ENCODE results near the gene ST7L. TPM values are rescaled to one million over a fixed set of nuclear protein-coding genes. Genes with fewer than 3 reads are reported as not detected.

ST7L gene
- total and polyA plus RNA-seq, 2 of the 4 experiments (the other 2 are of a cell fraction): 7.7 to 14.7 TPM

DNA sequence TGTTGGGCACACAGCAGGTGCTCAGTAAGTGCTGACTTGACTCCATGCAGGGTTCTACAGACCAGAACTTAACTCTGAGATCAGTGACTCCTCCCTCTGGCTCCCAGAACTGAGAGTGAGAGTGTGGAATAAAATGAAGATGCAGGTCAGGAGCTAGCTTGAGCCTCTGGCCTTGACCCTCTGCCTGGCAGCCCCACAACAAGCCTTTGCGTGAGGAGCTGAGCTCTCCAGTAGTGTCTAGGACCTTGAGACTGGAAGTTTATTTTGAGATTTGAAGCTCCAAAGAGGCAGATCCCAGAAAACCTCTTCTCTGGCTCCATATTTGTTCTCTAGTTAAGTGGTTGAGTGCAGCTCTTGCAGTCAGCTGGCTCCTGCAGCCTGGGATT lies 113.5 kb downstream of the ST7L start:
- Histone ChIP-seq H3K4ac (ENCODE audit: low read depth, low read length) (no peak overlapping the region), H3K4me1 (ENCODE audit: control insufficient read depth, insufficient read depth, low read length) (peaks cover 8% of the 10 kb centered on the region; the same call in 1 of the 2 replicates), H4K91ac (ENCODE audit: insufficient read depth, low read depth, low read length) (no peak overlapping the region), H2AFZ (replicated peaks; ENCODE audit: low read length, poor library complexity) (no peak overlapping the region), H3K14ac (replicated peaks; ENCODE audit: low read depth, low read length) (no peak overlapping the region), H2BK20ac (ENCODE audit: low read depth, low read length) (no peak overlapping the region), H3K23ac (ENCODE audit: low read depth, low read length) (no peak overlapping the region), H3K56ac (ENCODE audit: extremely low read depth, insufficient read depth, low read length) (no peak overlapping the region), H3K9ac (ENCODE audit: low read depth, low read length) (no peak overlapping the region), H3K9me1 (ENCODE audit: insufficient read depth, low read length) (no peaks in the 10 kb centered on the region), H4K20me1 (ENCODE audit: insufficient read depth, low read length) (no peaks in the 10 kb centered on the region), H4K8ac (ENCODE audit: low read depth in 2 of 2, low read length in 2 of 2) (no peak overlapping the region), H3K4me2 (ENCODE audit: low read depth, low read length) (no peak overlapping the region), H2BK15ac (ENCODE audit: low read depth, low read length) (no peak overlapping the region), H4K5ac (ENCODE audit: low read depth, low read length) (no peak overlapping the region), H3K79me1 (ENCODE audit: low read depth in 1 of 2, low read length in 2 of 2) (no peaks in the 10 kb centered on the region), H2BK120ac (ENCODE audit: low read depth, low read length) (no peak overlapping the region), H3K27ac (ENCODE audit: insufficient read depth, low read length) (no peak overlapping the region), H2AK9ac (replicated peaks; ENCODE audit: low read depth, low read length, poor library complexity) (no peak overlapping the region), H3K9me3 (ENCODE audit: control insufficient read depth, insufficient read depth, low read length) (peaks cover 4% of the 10 kb centered on the region; the same call in 1 of the 2 replicates), H2BK5ac (ENCODE audit: low read depth, low read length, poor library complexity, severe bottlenecking) (no peak overlapping the region), H2AK5ac (ENCODE audit: low read depth, low read length) (no peak overlapping the region), H3K36me3 (ENCODE audit: control insufficient read depth, insufficient read depth, low read length) (no peaks in the 10 kb centered on the region), H3K4me3 (ENCODE audit: insufficient read depth, low read depth, low read length) (no peak overlapping the region), H3K27me3 (ENCODE audit: control insufficient read depth, insufficient read depth, low read length) (peaks cover 55% of the 10 kb centered on the region), H3K18ac (ENCODE audit: low read depth, low read length) (no peak overlapping the region)
- in situ Hi-C loops (cut with MboI; ENCODE audit: low sequenced_read_pairs): loop anchor here (10.0 kb wide), 1 partner anchor 199 kb away; the partner anchor contains the start of gene RHOC
- intact Hi-C loops (cut with micrococcal nuclease): no loop called here
- DNase-seq (no peak), ATAC-seq (ENCODE audit: low read depth) (no peak)
- BruUV-seq (replicated peaks): no TSS peak
- dilution Hi-C loops (cut with HindIII; ENCODE audit: low sequenced_read_pairs, unreplicated experiment): no loop called here
- CTCF ChIA-PET: interaction anchor here (1.0 kb wide), 1 partner anchor 109 kb away, joined by 3 read pairs; no protein-coding TSS in a partner anchor
- WGBS, 2 experiments (ENCODE audit: extremely low coverage in 2 of 2, insufficient read length in 1 of 2): no CpG with 5 or more reads among the region's 1 CpG
- TF ChIP-seq MAZ (IDR thresholded peaks at IDR 0.05; ENCODE audit: borderline replicate concordance, low read depth, low read length) (no peak), FOS (IDR thresholded peaks at IDR 0.05; ENCODE audit: low read depth, low read length) (no peak), RCOR1 (IDR thresholded peaks at IDR 0.05; ENCODE audit: insufficient replicate concordance, low read length) (no peak), RFX5 (IDR thresholded peaks at IDR 0.05; ENCODE audit: low read depth, low read length) (no peak), MAFK (IDR thresholded peaks at IDR 0.05; ENCODE audit: low read depth, low read length) (no peak), RAD21 (IDR thresholded peaks at IDR 0.05; ENCODE audit: low read length) (no peak), POLR2A (IDR thresholded peaks at IDR 0.05; ENCODE audit: low read depth, low read length) (no peak), BHLHE40 (IDR thresholded peaks at IDR 0.05; ENCODE audit: low read depth, low read length) (no peak), MXI1 (IDR thresholded peaks at IDR 0.05; ENCODE audit: borderline replicate concordance, low read depth, low read length) (no peak), CEBPB (IDR thresholded peaks at IDR 0.05; ENCODE audit: low read depth, low read length) (no peak)
- TF ChIP-seq, protein P1, sequence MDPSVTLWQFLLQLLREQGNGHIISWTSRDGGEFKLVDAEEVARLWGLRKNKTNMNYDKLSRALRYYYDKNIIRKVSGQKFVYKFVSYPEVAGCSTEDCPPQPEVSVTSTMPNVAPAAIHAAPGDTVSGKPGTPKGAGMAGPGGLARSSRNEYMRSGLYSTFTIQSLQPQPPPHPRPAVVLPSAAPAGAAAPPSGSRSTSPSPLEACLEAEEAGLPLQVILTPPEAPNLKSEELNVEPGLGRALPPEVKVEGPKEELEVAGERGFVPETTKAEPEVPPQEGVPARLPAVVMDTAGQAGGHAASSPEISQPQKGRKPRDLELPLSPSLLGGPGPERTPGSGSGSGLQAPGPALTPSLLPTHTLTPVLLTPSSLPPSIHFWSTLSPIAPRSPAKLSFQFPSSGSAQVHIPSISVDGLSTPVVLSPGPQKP (IDR thresholded peaks at IDR 0.05; ENCODE audit: borderline replicate concordance, low read depth, low read length): no peak
- TF ChIP-seq, protein P2, sequence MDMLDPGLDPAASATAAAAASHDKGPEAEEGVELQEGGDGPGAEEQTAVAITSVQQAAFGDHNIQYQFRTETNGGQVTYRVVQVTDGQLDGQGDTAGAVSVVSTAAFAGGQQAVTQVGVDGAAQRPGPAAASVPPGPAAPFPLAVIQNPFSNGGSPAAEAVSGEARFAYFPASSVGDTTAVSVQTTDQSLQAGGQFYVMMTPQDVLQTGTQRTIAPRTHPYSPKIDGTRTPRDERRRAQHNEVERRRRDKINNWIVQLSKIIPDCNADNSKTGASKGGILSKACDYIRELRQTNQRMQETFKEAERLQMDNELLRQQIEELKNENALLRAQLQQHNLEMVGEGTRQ (IDR thresholded peaks at IDR 0.05; ENCODE audit: low read depth, low read length): no peak
- TF ChIP-seq, protein P3, sequence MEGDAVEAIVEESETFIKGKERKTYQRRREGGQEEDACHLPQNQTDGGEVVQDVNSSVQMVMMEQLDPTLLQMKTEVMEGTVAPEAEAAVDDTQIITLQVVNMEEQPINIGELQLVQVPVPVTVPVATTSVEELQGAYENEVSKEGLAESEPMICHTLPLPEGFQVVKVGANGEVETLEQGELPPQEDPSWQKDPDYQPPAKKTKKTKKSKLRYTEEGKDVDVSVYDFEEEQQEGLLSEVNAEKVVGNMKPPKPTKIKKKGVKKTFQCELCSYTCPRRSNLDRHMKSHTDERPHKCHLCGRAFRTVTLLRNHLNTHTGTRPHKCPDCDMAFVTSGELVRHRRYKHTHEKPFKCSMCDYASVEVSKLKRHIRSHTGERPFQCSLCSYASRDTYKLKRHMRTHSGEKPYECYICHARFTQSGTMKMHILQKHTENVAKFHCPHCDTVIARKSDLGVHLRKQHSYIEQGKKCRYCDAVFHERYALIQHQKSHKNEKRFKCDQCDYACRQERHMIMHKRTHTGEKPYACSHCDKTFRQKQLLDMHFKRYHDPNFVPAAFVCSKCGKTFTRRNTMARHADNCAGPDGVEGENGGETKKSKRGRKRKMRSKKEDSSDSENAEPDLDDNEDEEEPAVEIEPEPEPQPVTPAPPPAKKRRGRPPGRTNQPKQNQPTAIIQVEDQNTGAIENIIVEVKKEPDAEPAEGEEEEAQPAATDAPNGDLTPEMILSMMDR (conservative IDR thresholded peaks at IDR 0.05; ENCODE audit: low read depth, low read length): no peak
- POLR2A ChIA-PET (ENCODE audit: unreplicated experiment): no interaction called here

All from IMR-90 (cell line).